Stimulated activated effector memory CD8-positive, alpha-beta T cell treated with anti-CD3 and anti-CD28 coated beads, Interleukin-12 subunit alpha, Interleukin-12 subunit beta, amount 100 ng/mL, for 72 hours (primary cell): Measurements from ENCODE around the gene PSME3IP1.

Experiments used
- ATAC-seq: fragments of 150-1000 bp; cut with Tn5 transposase; 2 replicates; pipeline ENCODE4 v1.10.0; 2021
- DNase-seq, 2 donors: peaks; one replicate each; pipeline ENCODE4 v3.0.0; 2021 to 2022; ENCODE audit warnings: low spot score in 2 of 2
- H3K27ac Mint-ChIP-seq: one replicate; pipeline ENCODE4 v1.8.0; 2022; ENCODE audit warnings: mild to moderate bottlenecking, mixed read lengths
- H3K36me3 Mint-ChIP-seq: one replicate; pipeline ENCODE4 v1.8.0; 2022; ENCODE audit warnings: mild to moderate bottlenecking, mixed read lengths
- H3K4me1 Mint-ChIP-seq: one replicate; pipeline ENCODE4 v1.8.0; 2022; ENCODE audit warnings: mixed read lengths
- H3K4me3 Mint-ChIP-seq: one replicate; pipeline ENCODE4 v1.8.0; 2022; ENCODE audit warnings: mild to moderate bottlenecking, mixed read lengths
- H3K9me3 Mint-ChIP-seq: one replicate; pipeline ENCODE4 v1.8.0; 2022; ENCODE audit warnings: mixed read lengths

Gene PSME3IP1

DNA sequence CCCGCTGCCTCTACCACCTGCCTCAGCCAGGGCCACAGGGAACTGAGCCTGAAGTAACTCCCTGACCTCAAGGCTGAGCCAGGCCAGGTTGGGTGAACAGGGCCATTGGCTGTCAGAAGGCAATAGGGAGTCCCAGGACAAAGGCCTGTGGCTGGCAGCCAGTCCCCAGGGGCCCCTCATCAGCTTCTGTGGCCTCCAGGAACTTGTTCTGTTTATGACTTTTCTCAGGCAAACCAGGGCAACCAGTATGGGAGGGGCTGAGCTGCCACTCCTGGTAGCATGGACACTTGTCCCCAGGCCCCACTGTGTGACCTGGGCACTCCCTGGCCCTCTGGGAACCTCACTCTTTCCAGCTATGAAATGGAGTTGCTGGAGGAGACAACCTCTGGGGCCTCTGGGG lies 53.4 kb downstream of the PSME3IP1 start:
- DNase-seq (no peak), ATAC-seq (no peak)
- no peaks in the 10 kb centered on the region for H3K9me3 Mint-ChIP-seq
- peaks cover 86% of the 10 kb centered on the region for H3K4me1 Mint-ChIP-seq
- H3K36me3 Mint-ChIP-seq = no peaks in the 10 kb centered on the region
- peak overlapping the region; percentile 44 for H3K4me3 Mint-ChIP-seq
- H3K27ac Mint-ChIP-seq = peak overlapping the region; percentile 86

DNA sequence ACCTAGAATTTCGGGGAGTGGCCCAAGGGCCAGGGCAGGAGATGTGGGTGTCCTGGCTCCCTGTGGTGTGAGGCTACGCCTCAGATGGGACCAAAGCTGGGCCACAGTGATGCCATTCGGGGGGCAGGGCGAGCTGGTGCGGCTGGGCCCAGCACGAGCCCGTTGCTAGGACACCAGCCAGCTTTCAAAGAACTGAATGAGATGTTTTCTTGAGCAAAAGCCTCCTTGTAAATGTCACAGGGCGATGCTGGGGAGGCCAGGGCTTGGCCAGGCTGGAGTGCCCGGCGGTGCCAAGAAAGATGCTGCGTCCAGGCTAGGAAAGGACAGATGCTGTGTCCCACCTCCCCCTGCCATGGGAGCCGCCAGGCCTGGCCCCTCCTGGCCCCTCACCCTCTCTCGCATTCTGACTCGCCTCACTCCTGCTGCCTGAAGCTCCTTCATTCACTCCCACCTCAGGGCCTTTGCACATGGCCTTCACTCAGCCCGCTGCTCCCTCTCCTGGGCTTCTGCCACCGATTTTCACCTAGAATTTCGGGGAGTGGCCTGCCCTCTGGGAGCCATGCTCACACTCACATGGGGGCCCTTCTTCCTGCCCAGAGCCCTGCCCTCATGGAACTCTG lies 54.4 kb downstream of the PSME3IP1 start:
- Mint-ChIP-seq H3K4me1 (peaks cover 96% of the 10 kb centered on the region), H3K9me3 (no peaks in the 10 kb centered on the region), H3K4me3 (peak overlapping the region; percentile 24), H3K36me3 (no peaks in the 10 kb centered on the region), H3K27ac (peak overlapping the region; percentile 86)
- no peak for DNase-seq
- ATAC-seq = no peak

DNA sequence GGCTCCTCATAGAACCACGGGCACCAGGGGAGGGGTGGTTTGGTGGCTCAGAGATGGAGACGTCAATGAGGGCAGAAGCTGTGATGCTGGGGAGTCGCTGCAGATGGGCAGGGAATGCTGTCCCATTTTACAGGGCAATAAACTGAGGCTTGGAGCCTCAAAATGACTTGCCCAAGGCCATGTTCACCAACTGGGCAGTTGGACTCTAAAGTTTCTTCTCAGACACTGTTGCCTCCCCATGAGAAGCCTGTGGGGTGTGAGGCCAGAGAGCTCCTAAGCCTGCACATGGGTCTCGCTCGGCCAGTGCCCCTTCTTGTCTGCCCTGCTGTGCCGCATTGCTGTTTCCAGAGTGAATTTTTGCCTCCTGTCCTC lies 54.9 kb downstream of the PSME3IP1 start:
- H3K36me3 Mint-ChIP-seq = no peaks in the 10 kb centered on the region
- no peaks in the 10 kb centered on the region for H3K9me3 Mint-ChIP-seq
- peak overlapping the region; percentile 86 for H3K27ac Mint-ChIP-seq
- ATAC-seq (no peak), DNase-seq (no peak)
- peaks cover 96% of the 10 kb centered on the region for H3K4me1 Mint-ChIP-seq
- peak overlapping the region; percentile 24 for H3K4me3 Mint-ChIP-seq

DNA sequence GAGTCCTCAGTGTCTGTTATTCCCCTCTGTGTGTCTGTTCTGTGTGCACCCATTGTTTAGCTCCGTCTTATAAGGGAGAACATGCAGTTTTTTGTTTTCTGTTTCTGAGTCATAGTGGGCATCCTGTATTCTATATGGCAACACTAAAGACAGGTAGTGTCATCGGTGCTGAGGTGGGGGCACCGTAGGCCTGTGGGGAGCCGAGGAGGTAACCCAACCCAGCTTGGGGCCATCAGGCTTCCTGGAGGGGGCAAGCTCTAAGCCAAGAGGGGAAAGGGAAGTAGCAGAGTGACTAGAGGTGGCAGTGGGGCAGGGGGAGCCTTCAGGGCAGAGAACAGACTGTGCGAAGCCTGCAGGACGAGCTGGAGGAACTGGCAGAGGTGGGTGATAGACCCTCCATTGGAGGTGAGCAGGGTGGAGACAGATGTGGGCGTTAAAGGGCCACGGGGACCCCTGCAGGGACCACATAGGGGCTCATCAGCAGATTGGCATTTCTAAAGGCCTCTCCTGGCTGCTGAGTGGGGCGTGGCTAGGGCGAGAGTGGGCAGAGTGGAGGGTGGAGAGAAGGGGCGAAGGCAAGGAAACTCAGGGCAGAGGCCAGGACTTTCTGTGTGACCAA lies 57.0 kb downstream of the PSME3IP1 start:
- H3K4me1 Mint-ChIP-seq = peaks cover 96% of the 10 kb centered on the region
- peak; percentile 79 for ATAC-seq

DNA sequence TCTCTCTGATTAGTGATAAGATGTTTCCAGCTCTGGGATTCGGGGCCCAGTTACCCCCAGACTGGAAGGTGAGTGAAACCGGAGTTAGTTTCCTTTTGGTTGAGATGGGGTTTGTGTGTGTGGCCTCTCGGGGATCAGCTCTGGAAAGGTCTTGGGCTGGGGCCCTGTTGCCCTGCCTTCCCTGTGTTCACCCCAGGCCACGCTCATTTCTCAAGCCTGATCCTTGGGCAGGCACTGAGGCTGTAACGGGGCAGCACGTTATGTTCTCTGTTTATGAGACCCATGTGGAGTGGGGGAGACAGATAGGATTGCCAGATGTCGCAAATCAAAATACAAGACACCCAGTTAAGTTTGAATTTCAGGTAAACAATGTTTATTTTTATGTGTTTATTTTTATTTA lies 58.0 kb downstream of the PSME3IP1 start:
- H3K36me3 Mint-ChIP-seq = no peaks in the 10 kb centered on the region
- no peak for ATAC-seq
- H3K9me3 Mint-ChIP-seq = no peaks in the 10 kb centered on the region
- peak overlapping the region; percentile 19 for H3K4me3 Mint-ChIP-seq
- H3K4me1 Mint-ChIP-seq = peaks cover 95% of the 10 kb centered on the region
- H3K27ac Mint-ChIP-seq = peak overlapping the region; percentile 89
- DNase-seq = no peak

More for the DNA sequence above, 57.0 kb downstream of the PSME3IP1 start:
- H3K9me3 Mint-ChIP-seq = no peaks in the 10 kb centered on the region
- peak overlapping the region; percentile 56 for H3K4me3 Mint-ChIP-seq
- H3K36me3 Mint-ChIP-seq = no peaks in the 10 kb centered on the region
- H3K27ac Mint-ChIP-seq = peak overlapping the region; percentile 86
- DNase-seq = peak in 1 of 2 donors; percentile 72

DNA sequence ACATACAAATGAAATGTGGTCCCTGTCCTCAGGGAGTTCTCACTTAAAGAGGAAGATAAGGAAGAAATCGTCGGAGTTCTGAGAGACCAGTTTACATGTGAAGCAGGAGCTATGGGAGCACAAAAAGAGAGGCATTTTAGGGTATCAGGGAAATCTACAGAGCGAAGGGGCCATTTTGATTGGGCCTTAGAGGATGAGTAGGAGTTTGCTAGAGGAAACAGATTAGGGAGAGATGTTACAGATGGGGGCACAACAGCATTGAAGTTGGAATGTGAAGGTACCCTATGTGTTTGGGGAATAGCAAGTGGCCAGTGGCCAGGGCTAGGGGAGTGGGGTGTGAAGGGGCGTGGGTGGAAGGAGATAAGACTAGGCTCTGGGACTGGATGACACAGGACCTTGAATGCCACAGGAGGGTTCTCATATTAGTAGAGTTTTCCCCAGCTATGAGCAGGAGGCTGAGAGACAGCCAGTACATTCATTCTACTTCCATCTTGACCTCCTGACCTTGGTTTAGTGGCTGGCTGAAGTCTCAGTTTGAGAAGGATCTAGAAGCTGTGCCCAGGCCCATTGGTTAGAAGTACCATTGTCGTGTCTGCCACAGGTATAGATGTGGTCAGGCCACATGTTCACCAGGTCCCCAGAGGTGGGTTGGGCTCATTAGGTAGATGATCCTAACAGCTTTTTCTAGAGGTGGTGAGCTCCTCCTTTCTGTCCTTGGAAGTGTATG lies 58.6 kb downstream of the PSME3IP1 start:
- H3K9me3 Mint-ChIP-seq = no peaks in the 10 kb centered on the region
- no peaks in the 10 kb centered on the region for H3K36me3 Mint-ChIP-seq
- DNase-seq = no peak
- peak overlapping the region; percentile 19 for H3K4me3 Mint-ChIP-seq
- peaks cover 88% of the 10 kb centered on the region for H3K4me1 Mint-ChIP-seq
- ATAC-seq = peak; percentile 78
- H3K27ac Mint-ChIP-seq = peak overlapping the region; percentile 89

DNA sequence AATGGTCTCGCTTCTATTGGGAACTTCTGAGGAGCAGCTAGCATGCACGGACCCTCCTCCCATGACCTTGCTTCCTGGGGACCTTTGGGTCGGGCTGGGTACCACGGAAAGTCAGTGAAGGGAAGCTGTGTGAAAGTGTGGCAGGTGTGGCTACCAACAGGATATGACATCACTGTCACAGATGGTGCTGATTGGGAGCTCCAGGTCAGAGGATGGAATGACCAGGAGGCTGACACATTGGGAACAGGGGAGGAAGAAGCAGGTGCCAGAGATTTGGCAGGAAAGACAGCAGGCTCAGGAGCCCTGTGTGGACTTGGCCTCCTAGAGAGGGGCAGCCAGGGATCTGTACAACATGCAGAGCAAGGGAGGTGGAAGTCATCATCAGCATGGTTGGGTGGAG lies 59.4 kb downstream of the PSME3IP1 start:
- ATAC-seq = no peak
- Mint-ChIP-seq H3K27ac (peak overlapping the region; percentile 89), H3K36me3 (peaks cover 2% of the 10 kb centered on the region), H3K4me1 (peaks cover 80% of the 10 kb centered on the region), H3K9me3 (no peaks in the 10 kb centered on the region), H3K4me3 (no peak overlapping the region)
- DNase-seq = no peak

DNA sequence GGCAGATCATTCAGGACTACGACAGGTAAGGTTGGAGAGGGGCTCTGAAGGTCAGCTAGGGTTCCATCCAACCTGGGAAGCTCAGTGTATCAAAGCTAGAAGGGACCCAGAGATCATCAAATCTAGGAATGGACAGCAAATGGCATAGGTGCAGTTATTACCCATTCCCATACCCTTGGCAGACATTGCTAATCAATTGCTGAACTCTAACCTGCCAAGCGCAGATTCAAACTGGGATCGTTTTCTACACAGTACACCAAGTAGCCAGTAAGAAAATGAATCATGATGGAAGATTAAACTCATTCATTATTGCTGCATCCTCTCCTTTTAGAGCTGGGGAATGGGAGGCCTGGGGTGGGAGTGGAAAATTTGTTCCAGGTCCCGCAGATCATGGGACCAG lies 59.9 kb downstream of the PSME3IP1 start:
- DNase-seq (no peak), ATAC-seq (no peak)
- H3K36me3 Mint-ChIP-seq = peaks cover 6% of the 10 kb centered on the region
- H3K27ac Mint-ChIP-seq = peak overlapping the region; percentile 89
- no peak overlapping the region for H3K4me3 Mint-ChIP-seq
- peaks cover 77% of the 10 kb centered on the region for H3K4me1 Mint-ChIP-seq
- H3K9me3 Mint-ChIP-seq = no peaks in the 10 kb centered on the region

DNA sequence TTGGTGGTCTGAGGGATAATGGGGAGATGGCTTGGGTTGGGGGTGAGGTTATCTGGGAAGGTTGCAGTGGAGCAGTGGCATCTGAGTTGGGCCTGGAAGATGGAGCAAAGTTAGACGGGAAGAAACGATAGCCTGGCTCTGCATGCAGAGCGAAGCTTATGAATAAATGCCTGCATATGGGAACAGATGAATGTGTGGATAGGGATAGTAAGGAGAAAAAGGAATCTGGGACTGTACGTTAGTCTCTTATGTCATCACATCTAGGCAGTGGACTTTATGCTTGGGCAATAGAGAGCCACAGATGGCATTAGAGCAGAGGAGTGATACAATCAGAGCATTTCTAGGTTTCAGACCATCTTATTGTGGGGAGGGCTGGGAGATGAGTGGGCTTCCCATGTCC lies 60.5 kb downstream of the PSME3IP1 start:
- Mint-ChIP-seq H3K4me1 (peaks cover 71% of the 10 kb centered on the region), H3K27ac (no peak overlapping the region), H3K4me3 (no peak overlapping the region), H3K36me3 (peaks cover 6% of the 10 kb centered on the region), H3K9me3 (no peaks in the 10 kb centered on the region)
- ATAC-seq = no peak
- no peak for DNase-seq

DNA sequence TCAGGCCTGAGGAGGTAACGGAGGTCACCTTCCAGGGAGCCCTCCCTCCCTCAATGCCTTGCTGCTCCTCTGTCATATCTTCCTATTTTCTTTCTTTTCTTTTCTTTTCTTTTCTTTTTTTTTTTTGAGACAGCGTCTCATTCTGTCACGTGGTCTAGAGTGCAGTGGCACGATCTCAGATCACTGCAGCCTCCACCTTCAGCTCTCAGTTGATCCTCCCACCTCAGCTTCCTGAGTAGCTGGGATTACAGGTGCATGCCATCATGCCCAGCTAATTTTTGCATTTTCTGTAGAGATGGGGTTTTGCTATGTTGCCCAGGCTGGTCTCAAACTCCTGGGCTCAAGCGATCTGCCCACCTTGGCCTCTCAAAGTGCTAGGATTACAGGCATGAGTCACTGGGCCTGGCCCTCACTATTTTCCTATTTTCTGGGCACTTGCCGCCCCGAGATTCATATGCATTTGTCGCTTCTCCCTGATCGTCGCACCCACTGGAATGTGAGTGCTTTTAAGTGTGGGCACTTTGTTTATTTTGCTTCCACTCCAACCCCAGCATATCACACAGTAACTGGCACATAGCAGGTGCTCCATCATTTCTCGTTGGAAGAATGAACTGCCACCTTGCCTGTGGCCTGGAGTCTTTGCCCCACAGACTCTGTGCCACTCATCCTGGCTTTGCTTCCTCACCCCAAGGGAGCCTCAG lies 61.7 kb downstream of the PSME3IP1 start:
- Mint-ChIP-seq H3K9me3 (no peaks in the 10 kb centered on the region), H3K4me3 (no peak overlapping the region), H3K4me1 (peaks cover 59% of the 10 kb centered on the region), H3K36me3 (peaks cover 6% of the 10 kb centered on the region), H3K27ac (peak overlapping the region; percentile 54)
- ATAC-seq = no peak
- no peak for DNase-seq

DNA sequence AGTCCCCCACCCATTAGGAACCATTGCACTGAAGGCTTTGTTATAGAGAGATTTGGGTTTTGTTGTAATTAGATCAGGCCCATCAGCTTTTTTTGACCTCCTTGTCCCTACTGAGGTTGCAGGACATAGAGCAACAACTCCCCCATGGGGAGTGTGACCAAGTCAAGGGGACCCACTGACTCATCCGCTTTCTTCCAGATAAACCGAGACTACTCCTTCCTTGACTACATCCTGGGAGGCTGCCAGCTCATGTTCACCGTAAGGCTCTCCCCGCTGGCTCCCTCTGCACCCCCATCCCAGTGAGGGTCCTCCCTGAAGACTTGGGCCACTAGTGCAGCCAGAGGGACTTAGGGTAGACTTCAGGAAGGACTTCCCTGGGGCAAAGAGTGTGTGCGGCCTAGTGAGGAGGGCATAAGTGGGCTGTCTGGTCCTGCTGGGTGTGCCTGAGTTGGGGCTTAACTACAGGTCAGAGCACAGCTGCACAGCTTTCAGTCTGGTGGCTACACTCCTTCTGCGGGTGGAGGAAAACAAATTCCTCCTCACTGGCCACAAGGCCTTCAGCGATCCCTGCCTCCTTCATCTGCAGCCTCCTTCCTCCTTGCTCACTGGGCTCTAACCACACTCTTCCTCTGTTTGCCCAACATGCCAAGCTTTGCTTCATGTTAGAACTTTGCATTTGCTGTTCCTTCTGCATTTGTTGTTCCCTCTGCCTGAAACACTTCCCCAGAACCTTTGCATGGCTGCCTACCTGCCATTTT lies 62.4 kb downstream of the PSME3IP1 start:
- Mint-ChIP-seq H3K9me3 (no peaks in the 10 kb centered on the region), H3K36me3 (peaks cover 6% of the 10 kb centered on the region), H3K4me3 (no peak overlapping the region), H3K27ac (peak overlapping the region; percentile 54), H3K4me1 (peaks cover 52% of the 10 kb centered on the region)
- no peak for DNase-seq
- ATAC-seq = no peak

DNA sequence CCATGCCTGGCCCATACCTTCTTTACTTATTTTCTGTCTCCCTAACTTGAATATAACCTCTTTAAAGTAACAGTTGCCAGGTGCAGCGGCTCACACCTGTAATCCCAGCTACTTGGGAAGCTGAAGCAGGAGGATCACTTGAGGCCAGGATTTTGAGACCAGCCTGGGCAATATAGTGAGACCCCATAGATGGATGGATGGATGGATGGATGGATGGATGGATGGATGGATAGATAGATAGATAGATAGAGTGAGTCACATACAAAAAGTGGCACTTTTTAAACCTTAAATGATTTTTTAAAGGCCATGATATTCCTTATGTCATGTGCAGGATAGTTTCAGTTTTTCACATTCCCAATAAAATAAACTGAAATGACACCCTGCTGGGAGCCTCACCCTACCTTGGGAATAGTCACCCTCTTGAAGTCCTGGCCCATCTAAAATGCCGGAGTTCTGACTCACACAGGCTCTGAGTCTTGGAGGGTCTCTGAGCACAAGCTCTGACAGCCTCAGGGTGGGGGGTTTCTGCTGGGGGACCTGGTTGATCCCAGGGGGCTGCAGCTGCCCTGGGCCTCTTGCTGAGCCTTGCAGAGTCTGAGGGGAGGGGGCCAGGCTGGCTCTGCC lies 67.3 kb downstream of the PSME3IP1 start:
- H3K36me3 Mint-ChIP-seq = peaks cover 6% of the 10 kb centered on the region
- H3K4me1 Mint-ChIP-seq = peaks cover 12% of the 10 kb centered on the region
- DNase-seq (no peak), ATAC-seq (no peak)
- no peak overlapping the region for H3K27ac Mint-ChIP-seq
- no peak overlapping the region for H3K4me3 Mint-ChIP-seq
- no peaks in the 10 kb centered on the region for H3K9me3 Mint-ChIP-seq

DNA sequence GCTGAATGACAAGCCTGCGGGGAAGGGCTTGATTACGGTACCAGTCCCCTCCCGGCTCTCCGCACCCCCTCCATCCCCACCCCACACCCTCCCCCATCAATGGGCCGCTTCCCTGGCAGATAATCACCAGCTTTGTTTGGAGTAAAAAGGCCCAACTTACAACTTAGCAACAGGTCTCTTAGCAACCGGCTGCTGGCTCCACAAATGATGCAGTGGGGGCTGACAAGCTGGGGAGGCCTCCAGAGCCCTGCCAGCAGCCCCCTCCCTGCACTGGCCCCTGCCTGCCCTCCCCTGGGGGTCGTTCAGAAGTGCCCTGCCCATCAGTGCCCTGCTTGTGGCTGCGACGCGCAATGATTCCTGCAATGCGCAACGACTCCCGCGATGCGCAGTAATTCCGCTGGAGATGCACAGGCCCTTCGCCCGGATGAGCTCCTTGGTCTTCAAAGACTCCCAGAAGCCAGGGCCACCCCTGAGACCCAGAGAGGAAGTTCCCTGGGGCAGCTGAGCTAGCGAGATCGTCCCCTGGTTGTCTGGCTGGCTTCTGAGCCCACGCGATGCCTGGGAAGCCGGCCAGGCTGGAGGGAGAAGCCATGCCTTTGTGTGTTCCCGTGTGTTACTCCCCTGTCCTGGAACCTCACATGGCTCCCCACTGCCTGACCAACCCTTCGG lies 70.2 kb downstream of the PSME3IP1 start:
- DNase-seq = no peak
- H3K36me3 Mint-ChIP-seq = no peaks in the 10 kb centered on the region
- H3K4me3 Mint-ChIP-seq = no peak overlapping the region
- H3K4me1 Mint-ChIP-seq = peaks cover 6% of the 10 kb centered on the region
- H3K9me3 Mint-ChIP-seq = no peaks in the 10 kb centered on the region
- no peak overlapping the region for H3K27ac Mint-ChIP-seq
- no peak for ATAC-seq

DNA sequence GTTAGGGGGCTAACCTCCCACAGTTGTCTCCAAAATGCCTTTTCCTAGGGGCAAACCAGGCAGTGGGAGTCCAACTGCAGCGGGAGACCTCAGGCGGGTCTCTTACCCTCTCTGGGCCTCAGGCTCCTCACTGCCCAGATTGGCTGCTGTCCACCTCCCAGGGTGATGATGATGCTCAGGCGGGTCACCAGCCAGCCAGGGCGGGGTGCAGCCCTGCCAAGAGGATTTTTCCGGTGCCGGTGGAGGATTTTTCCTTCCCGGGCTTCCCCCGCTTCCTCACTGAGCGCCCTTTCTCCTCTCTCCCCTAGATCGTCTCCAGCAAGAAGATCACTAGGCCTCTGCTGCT lies 70.7 kb downstream of the PSME3IP1 start:
- DNase-seq = no peak
- no peaks in the 10 kb centered on the region for H3K36me3 Mint-ChIP-seq
- no peak overlapping the region for H3K4me3 Mint-ChIP-seq
- no peaks in the 10 kb centered on the region for H3K9me3 Mint-ChIP-seq
- no peak overlapping the region for H3K27ac Mint-ChIP-seq
- ATAC-seq = no peak
- H3K4me1 Mint-ChIP-seq = peaks cover 6% of the 10 kb centered on the region
